Stomach (tissue), 9 donors: ENCODE results near the gene NTM. TPM values are rescaled to one million over a fixed set of nuclear protein-coding genes. Genes with fewer than 3 reads are reported as not detected.
"Not testable (repeated sequence)": the region's sequence is repeated elsewhere in the genome, so short reads cannot be mapped to it uniquely, and the experiment has no call there.

ENCODE experiments used
- DNase-seq, 2 donors: peaks; one replicate each; pipeline versions ENCODE4 v3.0.0 to v3.0.0-alpha.2; 2013 to 2019
- H3K27ac ChIP-seq, 5 donors: fragments of 200-600 bp in 4 of 5; sonication (generic) in 4 of 5; one replicate each; pipeline ENCODE4 v1.5.1; 2013 to 2019; ENCODE audit warnings: mild to moderate bottlenecking in 1 of 5, moderate library complexity in 1 of 5
- H3K27me3 ChIP-seq, 3 donors: fragments of 200-600 bp; sonication (generic); one replicate each; pipeline ENCODE4 v1.5.1; 2017 to 2019; ENCODE audit warnings: mixed run types in 1 of 3
- H3K36me3 ChIP-seq, 4 donors: fragments of 200-600 bp; sonication (generic); 1 replicate in 3 of 4; 2 replicates in 1 of 4; pipeline ENCODE4 v1.5.1; 2016 to 2019
- H3K4me1 ChIP-seq, 4 donors: fragments of 200-600 bp; sonication (generic); one replicate each; pipeline ENCODE4 v1.5.1; 2016 to 2019
- H3K4me3 ChIP-seq, 4 donors: fragments of 200-600 bp; sonication (generic) in 3 of 4; one replicate each; pipeline ENCODE4 v1.5.1; 2016 to 2019; ENCODE audit warnings: mild to moderate bottlenecking in 1 of 4
- H3K9me3 ChIP-seq, 4 donors: fragments of 200-600 bp; sonication (generic); one replicate each; pipeline ENCODE4 v1.5.1; 2016 to 2019
- EP300 ChIP-seq: sonication (generic); formaldehyde crosslinking; IDR thresholded peaks from one replicate; pipeline ENCODE4 v1.6.1; 2017; ENCODE audit warnings: antibody characterized with exemption
- POLR2A ChIP-seq, 4 donors: fragments of 450-650 bp; IDR thresholded peaks; one replicate each; pipeline ENCODE4 v1.6.1; 2016; ENCODE audit warnings: antibody characterized with exemption in 4 of 4, control low read depth in 2 of 4, mild to moderate bottlenecking in 1 of 4, moderate library complexity in 1 of 4
- POLR2AphosphoS5 ChIP-seq, 3 donors: sonication (generic); formaldehyde crosslinking; IDR thresholded peaks; one replicate each; pipeline ENCODE4 v1.6.1; 2016; ENCODE audit warnings: antibody characterized with exemption in 3 of 3
- WGBS, 5 donors: extraction: QIAGEN DNeasy Blood & Tissue Kit in 3 of 5; methylation state at CpG; one replicate each; pipeline versions ENCODE4 v1.1.5 to v1.1.7; 2013 to 2018; 5-methylcytosine and 5-hydroxymethylcytosine counted together
- intact Hi-C: fragments of 100-400 bp; cut with DNase I; formaldehyde crosslinking; loops from one replicate; pipeline ENCODE4 v1.15.1; 2023; ENCODE audit warnings: low total_unique reads
- polyA plus RNA-seq, 3 donors: library from polyadenylated mRNA; stranded (reverse); fragments of 200-250 nt; gene quantifications; one replicate each; pipeline ENCODE4 v1.2.3, GENCODE V29; 2013
- total RNA-seq, 5 donors: library from RNA; depleted of rRNA; stranded (reverse); fragments of >200 nt; gene quantifications; one replicate each; pipeline versions ENCODE4 v1.1.0 to v1.2.3, GENCODE V29; 2014 to 2016
- TF ChIP-seq, protein P1 (sequence below), 7 experiments: fragments of 450-650 bp in 4 of 7; fragments of 200-600 bp in 3 of 7; sonication (generic) in 3 of 7; IDR thresholded peaks; one replicate each; pipeline ENCODE4 v1.5.1; 2016 to 2019; ENCODE audit warnings: antibody characterized with exemption in 7 of 7, control low read depth in 2 of 7, mild to moderate bottlenecking in 1 of 7
- donor health status: healthy with polysubstance abuse.
- donor health status: Bipolar disorder and iron deficiency.
- donor health status: healthy.

Gene NTM
- total and polyA plus RNA-seq, 8 donors: 0.50 to 8.4 (median 1.3) TPM; not detected in 3

DNA sequence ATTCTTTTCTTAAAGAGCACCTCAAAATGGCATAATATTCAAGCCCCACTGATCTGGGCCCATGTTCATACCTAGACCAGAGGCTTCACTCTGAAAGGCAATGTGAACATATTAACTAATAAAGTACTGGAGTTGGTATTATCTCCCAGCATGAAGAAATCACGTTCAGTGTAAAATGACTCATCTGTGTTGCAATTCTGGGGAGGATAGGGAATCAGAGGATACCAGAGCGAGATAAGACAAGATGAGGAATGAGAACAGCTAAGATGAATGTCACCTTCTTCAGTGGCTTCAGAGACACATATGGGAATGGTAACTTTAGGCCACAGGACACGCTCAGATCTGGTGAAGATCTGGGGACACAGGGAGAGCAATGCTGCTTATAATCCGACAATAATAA is 121.1 kb downstream of the NTM start:
- WGBS, 5 donors: 67 to 84% (median 81%) methylated on average over 4 of the region's 4 CpGs
- Histone ChIP-seq H3K9me3 (no peaks in the 10 kb centered on the region), H3K4me1 (peaks cover 0 to 33% (median 3%) of the 10 kb centered on the region in 4 donors), H3K36me3 (no peaks in the 10 kb centered on the region), H3K27ac (no peak overlapping the region), H3K4me3 (no peak overlapping the region), H3K27me3 (no peaks in the 10 kb centered on the region)
- DNase-seq: no peak
- intact Hi-C loops: no loop called here
- TF ChIP-seq POLR2AphosphoS5 (IDR thresholded peaks at IDR 0.05): no peak
- TF ChIP-seq, protein P1, sequence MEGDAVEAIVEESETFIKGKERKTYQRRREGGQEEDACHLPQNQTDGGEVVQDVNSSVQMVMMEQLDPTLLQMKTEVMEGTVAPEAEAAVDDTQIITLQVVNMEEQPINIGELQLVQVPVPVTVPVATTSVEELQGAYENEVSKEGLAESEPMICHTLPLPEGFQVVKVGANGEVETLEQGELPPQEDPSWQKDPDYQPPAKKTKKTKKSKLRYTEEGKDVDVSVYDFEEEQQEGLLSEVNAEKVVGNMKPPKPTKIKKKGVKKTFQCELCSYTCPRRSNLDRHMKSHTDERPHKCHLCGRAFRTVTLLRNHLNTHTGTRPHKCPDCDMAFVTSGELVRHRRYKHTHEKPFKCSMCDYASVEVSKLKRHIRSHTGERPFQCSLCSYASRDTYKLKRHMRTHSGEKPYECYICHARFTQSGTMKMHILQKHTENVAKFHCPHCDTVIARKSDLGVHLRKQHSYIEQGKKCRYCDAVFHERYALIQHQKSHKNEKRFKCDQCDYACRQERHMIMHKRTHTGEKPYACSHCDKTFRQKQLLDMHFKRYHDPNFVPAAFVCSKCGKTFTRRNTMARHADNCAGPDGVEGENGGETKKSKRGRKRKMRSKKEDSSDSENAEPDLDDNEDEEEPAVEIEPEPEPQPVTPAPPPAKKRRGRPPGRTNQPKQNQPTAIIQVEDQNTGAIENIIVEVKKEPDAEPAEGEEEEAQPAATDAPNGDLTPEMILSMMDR (IDR thresholded peaks at IDR 0.05): no peak
- TF ChIP-seq EP300: no peak
- TF ChIP-seq POLR2A (IDR thresholded peaks at IDR 0.05): no peak

DNA sequence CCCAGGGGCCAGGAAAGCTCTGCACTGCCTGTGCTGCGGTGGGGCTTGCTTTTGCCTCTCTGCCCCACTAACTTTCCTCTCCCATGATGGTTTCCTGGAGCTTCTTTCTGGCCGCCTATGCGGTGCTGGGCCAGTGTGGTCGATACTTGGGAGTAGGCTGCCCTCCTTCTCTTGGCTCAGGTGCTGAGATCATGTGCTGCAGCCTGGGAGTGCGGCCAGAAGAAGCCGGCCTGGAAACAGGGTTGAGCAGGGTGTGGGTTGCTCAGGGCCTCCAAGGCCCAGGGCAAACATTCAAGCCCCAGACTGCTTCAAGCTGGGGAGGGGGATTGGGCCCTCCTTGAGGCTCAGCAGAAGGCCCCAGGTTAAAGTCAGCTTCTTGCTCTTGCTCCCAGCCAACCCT is 125.0 kb downstream of the NTM start:
- H3K27me3 ChIP-seq: no peaks in the 10 kb centered on the region
- intact Hi-C loops: no loop called here
- H3K4me3 ChIP-seq: no peak overlapping the region
- H3K27ac ChIP-seq: no peak overlapping the region
- peaks cover 0 to 13% (median 3%) of the 10 kb centered on the region in 4 donors for H3K4me1 ChIP-seq
- H3K36me3 ChIP-seq: no peaks in the 10 kb centered on the region
- no peak for TF ChIP-seq EP300
- TF ChIP-seq, protein P1 (IDR thresholded peaks at IDR 0.05): no peak
- no peak for TF ChIP-seq POLR2A (IDR thresholded peaks at IDR 0.05)
- TF ChIP-seq POLR2AphosphoS5 (IDR thresholded peaks at IDR 0.05): no peak
- WGBS, 5 donors: 29 to 50% (median 34%) methylated on average over 5 to 6 of the region's 6 CpGs
- peak; percentile 55 to 84 for DNase-seq
- no peaks in the 10 kb centered on the region for H3K9me3 ChIP-seq

DNA sequence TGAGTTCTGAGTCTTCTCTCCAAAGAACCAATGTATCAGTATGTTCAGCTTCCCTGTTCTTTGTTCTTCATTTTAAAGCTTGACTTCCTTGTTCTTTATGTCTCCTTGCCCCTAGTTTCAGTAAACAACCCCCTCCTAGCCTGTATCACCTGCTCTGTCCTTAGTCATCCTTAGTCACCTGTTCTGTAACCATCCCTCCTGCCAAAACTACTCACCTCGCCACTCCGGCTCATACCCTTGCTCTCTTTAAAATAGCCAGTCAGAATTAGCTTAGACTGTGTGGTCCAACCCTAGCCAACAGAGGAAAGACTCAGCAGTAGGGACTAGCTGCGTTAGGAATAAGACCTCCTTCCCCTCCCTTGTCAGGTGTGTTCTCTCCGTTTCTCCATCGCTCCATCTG is 127.3 kb downstream of the NTM start:
- H3K27ac ChIP-seq, H3K4me3 ChIP-seq, H3K36me3 ChIP-seq, H3K9me3 ChIP-seq, DNase-seq, H3K27me3 ChIP-seq, intact Hi-C loops: not testable (repeated sequence)
- 84 to 93% (median 87%) methylated on average over 5 of the region's 5 CpGs for WGBS, 5 donors
- peaks cover 0 to 13% (median 3%) of the 10 kb centered on the region in 4 donors for H3K4me1 ChIP-seq

DNA sequence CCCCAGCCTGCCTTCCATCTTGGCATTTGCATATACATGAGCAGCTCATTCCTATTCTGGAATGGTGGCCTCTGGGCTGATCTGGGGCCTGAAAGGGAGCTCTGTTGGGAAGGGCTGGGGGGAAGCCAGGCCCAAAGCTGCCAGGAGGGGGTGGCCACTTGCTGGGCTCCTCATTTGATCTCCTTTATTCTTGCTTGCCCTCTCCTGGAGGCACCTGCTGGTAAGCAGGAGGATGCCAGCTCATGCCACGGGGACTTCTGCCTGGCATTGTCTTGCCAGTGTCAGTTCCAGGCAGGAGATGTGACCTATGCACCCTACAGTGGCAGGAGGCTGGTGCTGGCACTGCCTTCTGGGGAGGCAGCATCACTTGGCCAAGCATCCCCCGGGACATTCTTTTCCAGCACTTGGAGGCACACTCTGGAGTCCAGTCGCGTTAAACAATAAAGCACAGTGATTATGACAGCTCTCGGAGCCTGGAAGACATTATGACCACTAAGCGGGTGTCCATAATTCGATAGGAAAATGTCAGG is 128.3 kb downstream of the NTM start:
- Histone ChIP-seq H3K9me3 (no peaks in the 10 kb centered on the region), H3K27me3 (no peaks in the 10 kb centered on the region), H3K27ac (no peak overlapping the region), H3K4me1 (peaks cover 0 to 13% (median 3%) of the 10 kb centered on the region in 4 donors), H3K4me3 (no peak overlapping the region), H3K36me3 (no peaks in the 10 kb centered on the region)
- no peak for TF ChIP-seq POLR2AphosphoS5 (IDR thresholded peaks at IDR 0.05)
- TF ChIP-seq EP300: no peak
- TF ChIP-seq POLR2A (IDR thresholded peaks at IDR 0.05): no peak
- TF ChIP-seq, protein P1 (IDR thresholded peaks at IDR 0.05): no peak
- intact Hi-C loops: no loop called here
- no peak for DNase-seq
- 59 to 88% (median 74%) methylated on average over 6 to 7 of the region's 7 CpGs for WGBS, 5 donors

DNA sequence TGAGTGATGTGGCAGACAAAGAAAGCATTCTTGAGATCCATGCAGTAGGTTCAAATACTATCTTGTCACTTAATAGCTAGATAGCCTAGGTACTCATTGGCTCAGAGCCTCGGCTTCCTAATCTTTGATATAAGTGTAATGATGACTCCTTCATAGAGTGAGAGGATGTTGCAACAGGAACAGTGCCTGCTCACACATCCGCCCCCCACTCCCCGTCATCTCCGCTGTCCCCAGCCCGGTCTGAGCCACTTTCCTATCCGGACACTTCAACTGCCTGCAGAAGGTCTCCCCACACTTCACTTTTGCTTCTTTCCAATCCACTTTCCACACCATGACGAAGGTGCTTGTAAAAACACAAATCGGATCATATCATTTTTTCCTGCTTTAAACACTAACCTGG is 128.8 kb downstream of the NTM start:
- H3K36me3 ChIP-seq: no peaks in the 10 kb centered on the region
- WGBS, 5 donors: 83 to 90% (median 86%) methylated on average over 8 of the region's 8 CpGs
- no peaks in the 10 kb centered on the region for H3K9me3 ChIP-seq
- H3K27ac ChIP-seq: no peak overlapping the region
- DNase-seq: no peak
- H3K4me3 ChIP-seq: no peak overlapping the region
- peaks cover 0 to 16% (median 3%) of the 10 kb centered on the region in 4 donors for H3K4me1 ChIP-seq
- TF ChIP-seq, protein P1 (IDR thresholded peaks at IDR 0.05): no peak
- TF ChIP-seq POLR2AphosphoS5 (IDR thresholded peaks at IDR 0.05): no peak
- no peak for TF ChIP-seq EP300
- no peak for TF ChIP-seq POLR2A (IDR thresholded peaks at IDR 0.05)
- intact Hi-C loops: no loop called here
- peaks cover 0 to 2% (median 0%) of the 10 kb centered on the region in 3 donors for H3K27me3 ChIP-seq
